Astrocyte (in vitro differentiated cells and primary cell): Measurements from ENCODE around the gene WDR5. TPM values are rescaled to one million over a fixed set of nuclear protein-coding genes. Genes with fewer than 3 reads are reported as not detected.

Experiments used
- DNase-seq: peaks from one replicate; pipeline ENCODE4 v3.0.0-alpha.2; 2010; ENCODE audit warnings: low read depth
- FAIRE-seq: peaks from 2 replicates; lab custom pipeline; 2011; peaks lifted over from hg19 to GRCh38; lab: Jason Lieb, UNC
- H2AFZ ChIP-seq: 2 replicates; pipeline ENCODE4 v1.6.0; 2012; ENCODE audit warnings: low read depth, low read length, inconsistent platforms
- H3K27ac ChIP-seq: 2 replicates; pipeline ENCODE4 v1.5.1; 2011; ENCODE audit warnings: low read depth, low read length, inconsistent platforms
- H3K27me3 ChIP-seq: 2 replicates; pipeline ENCODE4 v1.6.0; 2011; ENCODE audit warnings: low read length, inconsistent platforms; ENCODE audit not compliant: insufficient read depth
- H3K36me3 ChIP-seq: 2 replicates; pipeline ENCODE4 v1.5.1; 2011; ENCODE audit warnings: low read length, inconsistent platforms; ENCODE audit not compliant: insufficient read depth
- H3K4me1 ChIP-seq: 2 replicates; pipeline ENCODE4 v1.5.1; 2011; ENCODE audit warnings: low read length, inconsistent platforms; ENCODE audit not compliant: insufficient read depth
- H3K4me2 ChIP-seq: 2 replicates; pipeline ENCODE4 v1.6.0; 2012; ENCODE audit warnings: low read length, inconsistent platforms
- H3K4me3 ChIP-seq: 2 replicates; pipeline ENCODE4 v1.5.1; 2011; ENCODE audit warnings: low read depth, mild to moderate bottlenecking, low read length, inconsistent platforms; ENCODE audit not compliant: insufficient read depth
- H3K79me2 ChIP-seq: 2 replicates; pipeline ENCODE4 v1.6.0; 2012; ENCODE audit warnings: mild to moderate bottlenecking, low read length, inconsistent platforms; ENCODE audit not compliant: insufficient read depth
- H3K9ac ChIP-seq: 2 replicates; pipeline ENCODE4 v1.6.0; 2012; ENCODE audit warnings: mild to moderate bottlenecking, low read length, inconsistent platforms
- H3K9me3 ChIP-seq: 2 replicates; pipeline ENCODE4 v1.5.1; 2012; ENCODE audit warnings: low read depth, mild to moderate bottlenecking, low read length, inconsistent platforms; ENCODE audit not compliant: insufficient read depth
- H4K20me1 ChIP-seq: 2 replicates; pipeline ENCODE4 v1.6.0; 2012; ENCODE audit warnings: low read length, inconsistent platforms; ENCODE audit not compliant: insufficient read depth
- H3K27ac Mint-ChIP-seq: one replicate; pipeline ENCODE4 v1.8.0; 2021; ENCODE audit warnings: mild to moderate bottlenecking, mixed read lengths; ENCODE audit not compliant: unreplicated experiment
- H3K27me3 Mint-ChIP-seq: one replicate; pipeline ENCODE4 v1.8.0; 2021; ENCODE audit warnings: low read depth, mixed read lengths; ENCODE audit not compliant: unreplicated experiment
- H3K36me3 Mint-ChIP-seq: one replicate; pipeline ENCODE4 v1.8.0; 2021; ENCODE audit warnings: low read depth, mixed read lengths; ENCODE audit not compliant: unreplicated experiment
- H3K4me1 Mint-ChIP-seq: one replicate; pipeline ENCODE4 v1.8.0; 2021; ENCODE audit warnings: low read depth, mixed read lengths; ENCODE audit not compliant: unreplicated experiment
- H3K4me3 Mint-ChIP-seq: one replicate; pipeline ENCODE4 v1.8.0; 2021; ENCODE audit warnings: mild to moderate bottlenecking, moderate library complexity, mixed read lengths; ENCODE audit not compliant: unreplicated experiment
- H3K9me3 Mint-ChIP-seq: one replicate; pipeline ENCODE4 v1.8.0; 2021; ENCODE audit warnings: mild to moderate bottlenecking, mixed read lengths; ENCODE audit not compliant: unreplicated experiment
- CTCF ChIP-seq: IDR thresholded peaks from 2 replicates; pipeline ENCODE4 v1.5.1; 2011; ENCODE audit warnings: low read depth, mild to moderate bottlenecking, inconsistent platforms, low read length, moderate library complexity; ENCODE audit not compliant: insufficient read depth
- EZH2 ChIP-seq: IDR thresholded peaks from 2 replicates; pipeline ENCODE4 v1.6.1; 2012; ENCODE audit warnings: mild to moderate bottlenecking, low read length, inconsistent platforms; ENCODE audit not compliant: insufficient read depth
- total RNA-seq: library from RNA; stranded (reverse); gene quantifications from 2 replicates; pipeline ENCODE4 v1.2.1, GENCODE V29; 2021

The WDR5 gene
- total RNA-seq, 1 donor from 2014 or later, result 28.1 TPM

- Mint-ChIP-seq H3K27ac (no peak overlapping the region), H3K9me3 (no peaks in the 10 kb centered on the region), H3K27me3 (no peaks in the 10 kb centered on the region), H3K4me3 (no peak overlapping the region), H3K4me1 (peaks cover 5% of the 10 kb centered on the region), H3K36me3 (peaks cover 27% of the 10 kb centered on the region)
- no peaks in the 10 kb centered on the region for H3K9me3 ChIP-seq
- H3K27me3 ChIP-seq, result no peaks in the 10 kb centered on the region
- H3K79me2 ChIP-seq, result peaks cover 14% of the 10 kb centered on the region
- TF ChIP-seq EZH2 (no peak), CTCF (no peak)
- no peak overlapping the region for H3K27ac ChIP-seq
- no peak overlapping the region for H3K4me2 ChIP-seq
- no peak for DNase-seq
- H4K20me1 ChIP-seq, result peaks cover 36% of the 10 kb centered on the region
- H2AFZ ChIP-seq, result no peak overlapping the region
- H3K4me3 ChIP-seq, result no peak overlapping the region
- FAIRE-seq, result no peak
- no peak overlapping the region for H3K9ac ChIP-seq
- peaks cover 41% of the 10 kb centered on the region for H3K36me3 ChIP-seq
- no peaks in the 10 kb centered on the region for H3K4me1 ChIP-seq
Measured at GRCh38 chr9:134153450-134153849, 17.6 kb downstream of the WDR5 start.

DNA sequence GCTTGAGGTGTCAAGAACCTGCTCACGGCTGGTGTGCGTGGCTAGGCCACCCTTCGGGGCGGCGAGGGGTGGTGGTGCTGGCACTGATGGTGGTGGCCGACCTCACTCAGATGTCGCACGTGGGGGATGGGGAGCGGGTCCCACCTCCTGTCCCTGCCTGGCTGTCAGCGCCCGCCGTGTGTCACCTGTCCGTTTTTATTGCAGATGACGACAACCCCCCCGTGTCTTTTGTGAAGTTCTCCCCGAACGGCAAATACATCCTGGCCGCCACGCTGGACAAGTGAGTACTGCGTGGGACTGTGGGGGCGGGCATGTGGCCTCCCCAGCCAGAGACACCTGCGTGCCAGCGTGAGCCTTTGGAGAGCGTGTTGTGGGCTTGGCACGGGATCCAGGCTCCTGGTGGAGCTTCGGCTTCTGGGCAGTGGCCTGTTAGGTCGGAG lies 18.4 kb downstream of the WDR5 start:
- H3K36me3 Mint-ChIP-seq, result peaks cover 23% of the 10 kb centered on the region
- no peaks in the 10 kb centered on the region for H3K9me3 ChIP-seq
- peaks cover 14% of the 10 kb centered on the region for H3K79me2 ChIP-seq
- no peak overlapping the region for H3K4me2 ChIP-seq
- H3K4me3 Mint-ChIP-seq, result no peak overlapping the region
- DNase-seq, result no peak
- H3K36me3 ChIP-seq, result peaks cover 42% of the 10 kb centered on the region
- no peaks in the 10 kb centered on the region for H3K4me1 ChIP-seq
- H3K27ac ChIP-seq, result no peak overlapping the region
- no peaks in the 10 kb centered on the region for H3K9me3 Mint-ChIP-seq
- no peak overlapping the region for H3K4me3 ChIP-seq
- H3K9ac ChIP-seq, result no peak overlapping the region
- H3K27me3 ChIP-seq, result no peaks in the 10 kb centered on the region
- H3K4me1 Mint-ChIP-seq, result peaks cover 5% of the 10 kb centered on the region
- TF ChIP-seq CTCF (no peak), EZH2 (no peak)
- no peak overlapping the region for H2AFZ ChIP-seq
- H3K27me3 Mint-ChIP-seq, result no peaks in the 10 kb centered on the region
- FAIRE-seq, result no peak
- H3K27ac Mint-ChIP-seq, result no peak overlapping the region
- peaks cover 36% of the 10 kb centered on the region for H4K20me1 ChIP-seq

DNA sequence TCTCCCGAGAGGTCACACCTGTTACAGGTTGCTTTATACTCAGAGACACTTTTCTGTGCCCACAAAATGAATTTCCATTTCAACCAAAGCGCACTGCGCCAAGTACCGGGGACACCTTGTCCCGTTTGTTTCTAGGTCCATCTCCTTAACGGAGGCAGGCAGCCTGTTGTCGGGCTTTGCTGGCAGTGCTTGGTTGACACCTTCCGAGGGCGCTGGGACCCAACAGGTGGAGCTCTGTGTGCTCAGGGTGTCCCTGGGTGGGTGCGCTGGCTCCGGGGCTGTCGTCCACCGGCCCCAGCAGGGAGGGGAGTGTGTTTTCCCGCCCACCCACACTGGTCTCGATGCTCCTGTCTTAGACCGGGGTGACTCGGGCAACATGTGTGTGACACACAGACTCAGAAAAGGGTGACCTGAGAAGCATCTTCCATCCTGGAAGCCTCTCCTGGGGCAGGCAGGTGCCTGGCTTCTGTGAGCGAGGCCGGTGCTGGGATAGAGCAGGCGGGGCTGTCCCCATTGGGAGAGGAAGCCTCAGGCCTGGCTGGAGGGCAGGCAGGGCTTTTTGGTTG lies 20.0 kb downstream of the WDR5 start:
- Histone ChIP-seq H3K27me3 (no peaks in the 10 kb centered on the region), H4K20me1 (peaks cover 31% of the 10 kb centered on the region), H3K4me2 (no peak overlapping the region), H3K79me2 (peaks cover 14% of the 10 kb centered on the region), H3K4me3 (no peak overlapping the region), H2AFZ (no peak overlapping the region), H3K27ac (no peak overlapping the region), H3K9me3 (no peaks in the 10 kb centered on the region), H3K4me1 (no peaks in the 10 kb centered on the region), H3K36me3 (peaks cover 34% of the 10 kb centered on the region), H3K9ac (no peak overlapping the region)
- Mint-ChIP-seq H3K4me1 (peaks cover 2% of the 10 kb centered on the region), H3K36me3 (peaks cover 19% of the 10 kb centered on the region), H3K27me3 (no peaks in the 10 kb centered on the region), H3K9me3 (no peaks in the 10 kb centered on the region), H3K27ac (no peak overlapping the region), H3K4me3 (no peak overlapping the region)
- no peak for FAIRE-seq
- DNase-seq, result no peak
- no peak for TF ChIP-seq EZH2
- TF ChIP-seq CTCF, result no peak
